H1 (cell line): ENCODE data around the gene KLHL29. TPM values are rescaled to one million over a fixed set of nuclear protein-coding genes. Genes with fewer than 3 reads are reported as not detected.

Experiments
- CTCF ChIA-PET: fragments of 300-600 bp; sonication (Branson Sonifier 250); formaldehyde crosslinking; loops from one replicate; lab custom pipeline; 2021; ENCODE audit not compliant: partially characterized antibody; lab: Charles Lee
- POLR2A ChIA-PET: fragments of 300-600 bp; sonication (Branson Sonifier 250); formaldehyde crosslinking; loops from one replicate; lab custom pipeline; 2021; ENCODE audit warnings: inconsistent platforms; ENCODE audit not compliant: partially characterized antibody; lab: Charles Lee
- DNase-seq, 2 experiments: peaks; one replicate each; pipeline versions ENCODE4 v3.0.0 to v3.0.0-alpha.2; 2010 to 2022; ENCODE audit warnings: low spot score in 2 of 2, low read depth in 1 of 2, mixed read lengths in 1 of 2
- FAIRE-seq: peaks from 2 replicates; lab custom pipeline; 2011; peaks lifted over from hg19 to GRCh38; lab: Jason Lieb, UNC
- H2AFZ ChIP-seq: 2 replicates; pipeline ENCODE4 v1.8.1; 2012; ENCODE audit warnings: low read length, inconsistent platforms
- H2AK5ac ChIP-seq: 2 replicates; pipeline ENCODE4 v1.6.1; 2013; ENCODE audit warnings: low read depth, low read length
- H2BK120ac ChIP-seq: replicated peaks from 2 replicates; pipeline ENCODE3; 2013; ENCODE audit warnings: low read depth, low read length, inconsistent platforms
- H2BK12ac ChIP-seq: 2 replicates; pipeline ENCODE4 v1.6.1; 2013; ENCODE audit warnings: low read depth, low read length
- H2BK15ac ChIP-seq: 2 replicates; pipeline ENCODE4 v1.6.1; 2013; ENCODE audit warnings: low read length
- H2BK20ac ChIP-seq: 2 replicates; pipeline ENCODE4 v1.6.1; 2013; ENCODE audit warnings: low read length
- H2BK5ac ChIP-seq: 2 replicates; pipeline ENCODE4 v1.6.1; 2013; ENCODE audit warnings: low read depth, low read length
- H3K14ac ChIP-seq: 2 replicates; pipeline ENCODE4 v1.6.1; 2013; ENCODE audit warnings: inconsistent platforms; ENCODE audit not compliant: insufficient read length
- H3K18ac ChIP-seq: 2 replicates; pipeline ENCODE4 v1.6.1; 2013; ENCODE audit warnings: low read length; ENCODE audit errors: extremely low read depth
- H3K23ac ChIP-seq: 2 replicates; pipeline ENCODE4 v1.6.1; 2013; ENCODE audit warnings: inconsistent platforms; ENCODE audit not compliant: insufficient read length
- H3K23me2 ChIP-seq: 2 replicates; pipeline ENCODE4 v1.6.1; 2013; ENCODE audit warnings: low read depth, low read length
- H3K27ac ChIP-seq: 2 replicates; pipeline ENCODE4 v1.6.1; 2011; ENCODE audit warnings: low read depth, low read length, inconsistent platforms
- H3K27me3 ChIP-seq, 4 experiments: replicated peaks in 1 of 4; 1 replicate in 1 of 4; 2 replicates in 3 of 4; pipeline versions ENCODE4 v1.6.1 to v1.8.1; 2011 to 2013; ENCODE audit warnings: low read length in 3 of 4, mild to moderate bottlenecking in 3 of 4, inconsistent platforms in 2 of 4, mixed read lengths in 2 of 4, moderate library complexity in 1 of 4; ENCODE audit not compliant: control insufficient read depth in 3 of 4, insufficient read depth in 3 of 4; ENCODE audit errors: extremely low read depth in 1 of 4
- H3K36me3 ChIP-seq, 4 experiments: 2 replicates each; pipeline versions ENCODE4 v1.6.1 to v1.8.1; 2011 to 2013; ENCODE audit warnings: mild to moderate bottlenecking in 4 of 4, low read length in 3 of 4, moderate library complexity in 2 of 4, control low read depth in 1 of 4, inconsistent platforms in 1 of 4; ENCODE audit not compliant: insufficient read depth in 4 of 4, control insufficient read depth in 2 of 4
- H3K4ac ChIP-seq: replicated peaks from 2 replicates; pipeline ENCODE3; 2013; ENCODE audit warnings: low read length, low read depth, mixed read lengths, inconsistent platforms; ENCODE audit not compliant: insufficient read length
- H3K4me1 ChIP-seq, 4 experiments: replicated peaks in 1 of 4; 1 replicate in 1 of 4; 2 replicates in 3 of 4; pipeline versions ENCODE4 v1.6.1 to v1.8.1; 2011 to 2013; ENCODE audit warnings: low read length in 3 of 4, inconsistent platforms in 2 of 4, mixed read lengths in 1 of 4; ENCODE audit not compliant: insufficient read depth in 4 of 4, control insufficient read depth in 3 of 4
- H3K4me2 ChIP-seq, 2 experiments: 2 replicates each; pipeline versions ENCODE4 v1.6.1 to v1.8.1; 2011 to 2013; ENCODE audit warnings: low read depth in 2 of 2, low read length in 2 of 2, control low read depth in 1 of 2, inconsistent platforms in 1 of 2, mild to moderate bottlenecking in 1 of 2; ENCODE audit not compliant: insufficient read depth in 1 of 2
- H3K4me3 ChIP-seq, 4 experiments: fragments of 200-600, 300-600 bp in 1 of 4; sonication (generic), shearing (Covaris generic), sonication (Bioruptor Twin) in 1 of 4; 2 replicates each; pipeline versions ENCODE4 v1.5.1 to v1.8.1; 2011 to 2016; ENCODE audit warnings: low read length in 4 of 4, low read depth in 3 of 4, control low read depth in 2 of 4, inconsistent platforms in 2 of 4, mild to moderate bottlenecking in 2 of 4, mixed read lengths in 1 of 4, moderate library complexity in 1 of 4; ENCODE audit not compliant: insufficient read depth in 2 of 4; ENCODE audit errors: extremely low read depth in 1 of 4
- H3K56ac ChIP-seq: replicated peaks from 2 replicates; pipeline ENCODE3; 2013; ENCODE audit warnings: low read depth, mild to moderate bottlenecking, mixed read lengths, low read length, inconsistent platforms; ENCODE audit not compliant: insufficient read length
- H3K79me1 ChIP-seq: 2 replicates; pipeline ENCODE4 v1.6.1; 2013; ENCODE audit warnings: low read depth, low read length, control low read depth
- H3K79me2 ChIP-seq, 2 experiments: 2 replicates each; pipeline versions ENCODE4 v1.6.1 to v1.8.1; 2012 to 2013; ENCODE audit warnings: low read length in 2 of 2, mild to moderate bottlenecking in 2 of 2, inconsistent platforms in 1 of 2; ENCODE audit not compliant: insufficient read depth in 2 of 2, control insufficient read depth in 1 of 2
- H3K9ac ChIP-seq, 4 experiments: replicated peaks in 1 of 4; 1 replicate in 1 of 4; 2 replicates in 3 of 4; pipeline versions ENCODE4 v1.6.1 to v1.8.1; 2011 to 2013; ENCODE audit warnings: low read depth in 3 of 4, low read length in 3 of 4, control low read depth in 2 of 4, mild to moderate bottlenecking in 2 of 4, moderate library complexity in 2 of 4, inconsistent platforms in 1 of 4; ENCODE audit errors: extremely low read depth in 1 of 4
- H3K9me3 ChIP-seq, 2 experiments: 2 replicates each; pipeline versions ENCODE4 v1.6.1 to v1.8.1; 2012 to 2013; ENCODE audit warnings: mild to moderate bottlenecking in 2 of 2, moderate library complexity in 2 of 2, control low read depth in 1 of 2, inconsistent platforms in 1 of 2, low read depth in 1 of 2, low read length in 1 of 2, mixed read lengths in 1 of 2; ENCODE audit not compliant: insufficient read depth in 2 of 2
- H4K20me1 ChIP-seq, 2 experiments: replicated peaks in 1 of 2; 2 replicates each; pipeline versions ENCODE3 to v1.8.1; 2011 to 2013; ENCODE audit warnings: inconsistent platforms in 2 of 2, low read length in 2 of 2, mild to moderate bottlenecking in 1 of 2; ENCODE audit not compliant: insufficient read depth in 2 of 2, control insufficient read depth in 1 of 2
- H4K5ac ChIP-seq: 2 replicates; pipeline ENCODE4 v1.6.1; 2013; ENCODE audit warnings: low read length, low read depth, mixed read lengths, inconsistent platforms; ENCODE audit not compliant: insufficient read length
- H4K8ac ChIP-seq: 2 replicates; pipeline ENCODE4 v1.8.0; 2013; ENCODE audit warnings: mild to moderate bottlenecking, moderate library complexity, low read length, inconsistent platforms; ENCODE audit not compliant: insufficient read depth; ENCODE audit errors: extremely low read depth
- H4K91ac ChIP-seq: replicated peaks from 2 replicates; pipeline ENCODE3; 2013; ENCODE audit warnings: low read length, mixed read lengths, inconsistent platforms; ENCODE audit not compliant: insufficient read length
- BACH1 ChIP-seq: IDR thresholded peaks from 2 replicates; pipeline ENCODE4 v1.6.1; 2012; ENCODE audit warnings: low read length, improper control_type of control experiment
- CEBPB ChIP-seq: IDR thresholded peaks from 2 replicates; pipeline ENCODE4 v1.6.1; 2012; ENCODE audit warnings: low read depth, low read length
- GTF2F1 ChIP-seq: IDR thresholded peaks from 2 replicates; pipeline ENCODE4 v1.6.1; 2012; ENCODE audit warnings: low read depth, low read length, improper control_type of control experiment, borderline replicate concordance
- HDAC2 ChIP-seq, 2 experiments: fragments of 300-600 bp in 1 of 2; sonication (generic) in 1 of 2; IDR thresholded peaks; 2 replicates each; pipeline ENCODE4 v1.6.1; 2011 to 2012; ENCODE audit warnings: low read depth in 2 of 2, low read length in 2 of 2, mild to moderate bottlenecking in 2 of 2, moderate library complexity in 2 of 2, borderline replicate concordance in 1 of 2, inconsistent platforms in 1 of 2
- JUND ChIP-seq: IDR thresholded peaks from 2 replicates; pipeline ENCODE4 v1.6.1; 2011; ENCODE audit warnings: mild to moderate bottlenecking, improper control_type of control experiment, low read length
- NANOG ChIP-seq: IDR thresholded peaks from 2 replicates; pipeline ENCODE4 v1.6.1; 2011; ENCODE audit warnings: low read length, low read depth, mild to moderate bottlenecking, inconsistent platforms; ENCODE audit not compliant: insufficient read depth, poor library complexity, severe bottlenecking
- POLR2A ChIP-seq, 2 experiments: IDR thresholded peaks; 1 replicate in 1 of 2; 2 replicates in 1 of 2; pipeline ENCODE4 v1.6.1; 2011; ENCODE audit warnings: low read depth in 2 of 2, low read length in 2 of 2, mild to moderate bottlenecking in 2 of 2; ENCODE audit errors: control extremely low read depth in 1 of 2
- POLR2AphosphoS5 ChIP-seq: IDR thresholded peaks from 2 replicates; pipeline ENCODE4 v1.6.1; 2011; ENCODE audit warnings: low read depth, low read length
- RBBP5 ChIP-seq: IDR thresholded peaks from 2 replicates; pipeline ENCODE4 v1.7.1; 2012; ENCODE audit warnings: low read depth, mild to moderate bottlenecking, inconsistent platforms, low read length, moderate library complexity, borderline replicate concordance
- RXRA ChIP-seq: IDR thresholded peaks from 2 replicates; pipeline ENCODE4 v1.6.1; 2011; ENCODE audit warnings: low read depth, mild to moderate bottlenecking, low read length, moderate library complexity; ENCODE audit not compliant: insufficient read depth
- SIX5 ChIP-seq: IDR thresholded peaks from 2 replicates; pipeline ENCODE4 v1.6.1; 2011; ENCODE audit warnings: mild to moderate bottlenecking, low read depth, low read length
- SP2 ChIP-seq: IDR thresholded peaks from 2 replicates; pipeline ENCODE4 v1.6.1; 2012; ENCODE audit warnings: mild to moderate bottlenecking, low read length, inconsistent platforms
- WGBS, 2 experiments: shearing (Covaris generic) in 1 of 2; methylation state at CpG; one replicate each; pipeline versions ENCODE4 v1.1.6 to v1.1.7; 2013 to 2015; ENCODE audit warnings: low lambda C conversion rate in 2 of 2, mixed read lengths in 2 of 2, inconsistent platforms in 1 of 2, low coverage in 1 of 2, missing lambda C conversion rate in 1 of 2; ENCODE audit not compliant: insufficient replicate concordance in 2 of 2, insufficient coverage in 1 of 2, insufficient read length in 1 of 2; ENCODE audit errors: extremely low coverage in 1 of 2, missing lambda C conversion rate in 1 of 2; 5-methylcytosine and 5-hydroxymethylcytosine counted together
- polyA plus RNA-seq, 7 experiments: library from polyadenylated mRNA; depleted of rRNA in 3 of 7; stranded (reverse) in 5 of 7; unstranded in 2 of 7; fragments of >200 nt in 5 of 7; fragments of 200-250 nt in 2 of 7; gene quantifications; 1 replicate in 5 of 7; 2 replicates in 1 of 7; 4 replicates in 1 of 7; pipeline versions ENCODE4 v1.2.1 to v1.2.3, GENCODE V29; 2011 to 2013; ENCODE audit warnings: missing spikeins in 2 of 7, mixed read lengths in 2 of 7
- total RNA-seq: library from RNA; stranded (reverse); fragmentation: NEBNext Ultra II Directional; extraction: Animal tissue kit (Norgen Biotek cat#: 25700); gene quantifications from 2 replicates; pipeline ENCODE4 v1.2.1, GENCODE V29; 2021

The KLHL29 gene
- total and polyA plus RNA-seq, 2 of the 8 experiments (the other 6 are each of a cell fraction or from before 2014, with no cell fraction given) = 1.1 to 4.7 TPM

DNA sequence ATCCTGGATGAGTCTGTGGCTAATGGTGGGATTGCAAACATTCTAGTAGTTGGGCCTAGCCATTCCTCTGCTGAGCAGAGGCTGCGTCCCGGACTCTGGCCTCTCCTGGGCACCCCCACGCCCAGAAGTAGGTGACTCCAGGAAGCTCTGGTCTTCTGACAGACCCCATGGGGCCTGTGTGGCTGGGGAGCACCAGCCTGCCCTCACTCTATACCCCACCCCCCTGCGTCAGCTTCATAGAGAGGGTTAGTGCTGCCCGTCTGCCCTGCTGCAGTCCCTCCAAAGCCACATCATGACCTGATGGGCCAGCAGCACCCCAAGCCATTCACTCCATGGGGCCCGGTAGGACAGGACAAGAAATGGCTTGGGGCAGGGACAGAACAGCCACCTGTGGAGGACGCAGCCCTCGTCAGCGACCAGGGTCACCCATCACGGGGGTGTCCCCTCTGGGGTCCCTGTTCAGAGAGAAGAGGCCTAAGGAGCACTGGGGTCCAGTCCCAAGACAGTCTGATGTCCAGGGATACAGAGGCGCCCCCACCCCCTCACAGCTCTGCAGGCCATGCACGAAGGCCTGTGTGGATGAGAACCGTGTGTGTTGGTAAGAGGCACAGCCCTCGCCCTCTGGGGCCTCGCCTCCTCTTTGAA, 303.6 kb downstream of the KLHL29 start:
- H3K36me3 ChIP-seq = no peaks in the 10 kb centered on the region
- TF ChIP-seq CEBPB (no peak), GTF2F1 (no peak), POLR2AphosphoS5 (no peak), POLR2A (IDR thresholded peaks at IDR 0.05; ENCODE audit: control extremely low read depth in 1 of 2, low read depth in 2 of 2, low read length in 2 of 2) (no peak), SIX5 (no peak), JUND (no peak), HDAC2 (IDR thresholded peaks at IDR 0.05; ENCODE audit: borderline replicate concordance in 1 of 2, low read depth in 2 of 2, low read length in 2 of 2) (no peak), RBBP5 (no peak), SP2 (no peak), NANOG (no peak), RXRA (no peak), BACH1 (no peak)

More for the DNA sequence above, 303.6 kb downstream of the KLHL29 start:
- WGBS, 2 experiments = 83% methylated on average over 15 of the region's 15 CpGs; no CpG with 5 or more reads in 1 of the 2 experiments
- H2AK5ac ChIP-seq = no peak overlapping the region
- no peak overlapping the region for H3K9ac ChIP-seq
- no peak overlapping the region for H3K18ac ChIP-seq
- H4K8ac ChIP-seq = no peak overlapping the region
- H2BK5ac ChIP-seq = no peak overlapping the region; the same call in 1 of the 2 replicates
- no peak overlapping the region for H2BK120ac ChIP-seq
- no peak overlapping the region for H2BK15ac ChIP-seq
- no peak overlapping the region for H3K4ac ChIP-seq
- no peaks in the 10 kb centered on the region for H4K20me1 ChIP-seq
- no peak overlapping the region for H3K56ac ChIP-seq
- no peak overlapping the region for H4K91ac ChIP-seq
- H4K5ac ChIP-seq = no peak overlapping the region
- H3K23me2 ChIP-seq = no peaks in the 10 kb centered on the region
- CTCF ChIA-PET = no interaction called here
- no peak overlapping the region for H3K14ac ChIP-seq
- DNase-seq = no peak
- H3K27me3 ChIP-seq = no peaks in the 10 kb centered on the region
- no peak for FAIRE-seq
- H2BK12ac ChIP-seq = no peak overlapping the region
- no peak overlapping the region for H2BK20ac ChIP-seq
- no peaks in the 10 kb centered on the region; a peak in 1 of 4 replicates for H3K9me3 ChIP-seq
- H3K27ac ChIP-seq = no peak overlapping the region
- H3K4me3 ChIP-seq = no peak overlapping the region
- no peak overlapping the region for H2AFZ ChIP-seq
- H3K79me2 ChIP-seq = no peaks in the 10 kb centered on the region
- POLR2A ChIA-PET = no interaction called here
- H3K4me1 ChIP-seq = peaks cover 0 to 20% (median 9%) of the 10 kb centered on the region in 4 experiments; a peak in 5 of 7 replicates
- H3K23ac ChIP-seq = no peak overlapping the region
- H3K4me2 ChIP-seq = no peak overlapping the region
- H3K79me1 ChIP-seq = no peaks in the 10 kb centered on the region
